Epithelial cell of proximal tubule (primary cell): Measurements from ENCODE around the gene CGN. TPM values are rescaled to one million over a fixed set of nuclear protein-coding genes. Genes with fewer than 3 reads are reported as not detected.
"Not testable (repeated sequence)": the region's sequence is repeated elsewhere in the genome, so short reads cannot be mapped to it uniquely, and the experiment has no call there.

Experiments
- DNase-seq: peaks from one replicate; pipeline ENCODE4 v3.0.0-alpha.2; 2011; ENCODE audit warnings: low read depth
- H3K4me3 ChIP-seq: 2 replicates; pipeline ENCODE4 v1.5.1; 2011; ENCODE audit warnings: low read depth, mild to moderate bottlenecking, low read length
- total RNA-seq: library from RNA; depleted of rRNA; stranded (reverse); fragments of >200 nt; gene quantifications from 2 replicates; pipeline ENCODE4 v1.2.3, GENCODE V29; 2015
- TF ChIP-seq, protein P1 (sequence below): conservative IDR thresholded peaks from 2 replicates; pipeline ENCODE4 v1.5.1; 2012; ENCODE audit warnings: low read depth, mild to moderate bottlenecking, low read length

The CGN gene
- total RNA-seq, 1 donor from 2014 or later: 9.5 TPM

GRCh38 chr1:151520359-151520758 is 9.2 kb downstream of the CGN start:
- TF ChIP-seq, protein P1, sequence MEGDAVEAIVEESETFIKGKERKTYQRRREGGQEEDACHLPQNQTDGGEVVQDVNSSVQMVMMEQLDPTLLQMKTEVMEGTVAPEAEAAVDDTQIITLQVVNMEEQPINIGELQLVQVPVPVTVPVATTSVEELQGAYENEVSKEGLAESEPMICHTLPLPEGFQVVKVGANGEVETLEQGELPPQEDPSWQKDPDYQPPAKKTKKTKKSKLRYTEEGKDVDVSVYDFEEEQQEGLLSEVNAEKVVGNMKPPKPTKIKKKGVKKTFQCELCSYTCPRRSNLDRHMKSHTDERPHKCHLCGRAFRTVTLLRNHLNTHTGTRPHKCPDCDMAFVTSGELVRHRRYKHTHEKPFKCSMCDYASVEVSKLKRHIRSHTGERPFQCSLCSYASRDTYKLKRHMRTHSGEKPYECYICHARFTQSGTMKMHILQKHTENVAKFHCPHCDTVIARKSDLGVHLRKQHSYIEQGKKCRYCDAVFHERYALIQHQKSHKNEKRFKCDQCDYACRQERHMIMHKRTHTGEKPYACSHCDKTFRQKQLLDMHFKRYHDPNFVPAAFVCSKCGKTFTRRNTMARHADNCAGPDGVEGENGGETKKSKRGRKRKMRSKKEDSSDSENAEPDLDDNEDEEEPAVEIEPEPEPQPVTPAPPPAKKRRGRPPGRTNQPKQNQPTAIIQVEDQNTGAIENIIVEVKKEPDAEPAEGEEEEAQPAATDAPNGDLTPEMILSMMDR: no peak

GRCh38 chr1:151522427-151522826 is 11.2 kb downstream of the CGN start:
- DNase-seq, H3K4me3 ChIP-seq: not testable (repeated sequence)

More at GRCh38 chr1:151520359-151520758, 9.2 kb downstream of the CGN start:
- no peak for DNase-seq
- H3K4me3 ChIP-seq: no peak overlapping the region

DNA sequence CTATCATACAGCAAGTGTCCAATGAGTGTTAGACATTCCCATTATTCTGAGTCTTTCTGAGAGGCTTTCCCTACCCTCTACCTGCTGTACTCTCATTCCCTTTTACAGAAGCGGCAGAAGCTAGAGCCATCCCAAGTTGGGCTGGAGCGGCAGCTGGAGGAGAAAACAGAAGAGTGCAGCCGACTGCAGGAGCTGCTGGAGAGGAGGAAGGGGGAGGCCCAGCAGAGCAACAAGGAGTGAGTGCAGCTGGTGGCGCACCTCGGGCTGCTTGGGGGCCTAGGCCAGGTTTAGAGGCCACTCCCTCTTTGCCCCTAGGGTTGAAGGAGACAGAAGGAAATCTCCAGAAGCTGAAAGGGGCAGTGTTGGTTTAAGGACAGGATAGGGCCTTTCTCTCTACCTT is 12.1 kb downstream of the CGN start:
- DNase-seq: no peak
- no peak overlapping the region for H3K4me3 ChIP-seq
- TF ChIP-seq, protein P1: no peak

GRCh38 chr1:151524736-151525135 is 13.5 kb downstream of the CGN start:
- TF ChIP-seq, protein P1: no peak
- DNase-seq: no peak
- H3K4me3 ChIP-seq: no peak overlapping the region

DNA sequence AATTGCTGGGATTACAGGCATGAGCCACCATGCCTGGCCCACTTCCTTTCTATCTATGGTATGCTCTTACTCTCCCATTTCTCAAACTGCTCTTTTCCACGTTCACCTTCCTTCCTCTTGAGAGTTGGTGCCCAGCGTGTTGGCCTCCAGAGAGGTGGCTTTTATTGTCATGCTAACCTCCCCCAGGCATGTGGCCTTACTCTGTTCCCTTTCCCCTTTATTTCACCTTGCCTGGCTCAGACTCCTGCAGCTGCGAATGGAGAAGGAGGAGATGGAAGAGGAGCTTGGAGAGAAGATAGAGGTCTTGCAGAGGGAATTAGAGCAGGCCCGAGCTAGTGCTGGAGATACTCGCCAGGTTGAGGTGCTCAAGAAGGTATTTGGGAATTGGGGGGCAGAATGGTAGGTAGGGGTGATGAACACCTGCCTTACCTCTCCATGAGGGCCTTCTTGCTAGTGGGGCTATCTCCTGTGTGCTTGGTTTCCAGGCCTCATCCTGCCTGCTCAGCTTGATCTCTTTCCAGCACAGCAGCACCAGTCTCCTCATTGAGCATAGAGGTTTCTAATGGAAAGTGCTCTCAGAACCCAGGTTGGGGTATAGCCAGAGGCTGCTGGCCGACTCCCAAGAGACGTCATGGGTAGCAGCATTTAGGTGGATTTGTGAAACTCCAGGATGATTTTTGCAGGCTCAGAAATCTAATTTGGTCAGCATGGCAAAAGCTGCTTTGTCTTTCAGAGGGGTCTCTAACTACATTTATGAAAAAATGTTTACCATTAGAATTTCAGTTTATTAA is 15.7 kb downstream of the CGN start:
- no peak overlapping the region for H3K4me3 ChIP-seq
- TF ChIP-seq, protein P1: no peak
- no peak for DNase-seq

GRCh38 chr1:151529211-151529702 is 18.1 kb downstream of the CGN start:
- no peak for DNase-seq
- TF ChIP-seq, protein P1: no peak
- H3K4me3 ChIP-seq: no peak overlapping the region

- TF ChIP-seq, protein P1: no peak
- H3K4me3 ChIP-seq: no peak overlapping the region
- no peak for DNase-seq
Observed at GRCh38 chr1:151529781-151530180, 18.6 kb downstream of the CGN start.
